Liver (tissue), 9 donors: Measurements from ENCODE around the gene RPTOR. TPM values are rescaled to one million over a fixed set of nuclear protein-coding genes. Genes with fewer than 3 reads are reported as not detected.

Source experiments
- DNase-seq: peaks from one replicate; pipeline ENCODE4 v3.0.0-alpha.2; 2017; ENCODE audit warnings: low spot score
- H3K27ac ChIP-seq, 2 donors: one replicate each; pipeline ENCODE4 v1.7.0; 2013; ENCODE audit warnings: inconsistent platforms in 2 of 2, low read length in 2 of 2, control low read depth in 1 of 2, low read depth in 1 of 2, mild to moderate bottlenecking in 1 of 2
- H3K27me3 ChIP-seq, 4 donors: one replicate each; pipeline versions ENCODE4 v1.6.1 to v1.7.0; 2013; ENCODE audit warnings: low read length in 3 of 4, inconsistent platforms in 1 of 4, mild to moderate bottlenecking in 1 of 4, moderate library complexity in 1 of 4; ENCODE audit not compliant: control insufficient read depth in 4 of 4, insufficient read depth in 4 of 4
- H3K36me3 ChIP-seq, 4 donors: one replicate each; pipeline versions ENCODE4 v1.6.1 to v1.7.0; 2013; ENCODE audit warnings: low read length in 3 of 4, mild to moderate bottlenecking in 3 of 4, low read depth in 1 of 4, moderate library complexity in 1 of 4; ENCODE audit not compliant: control insufficient read depth in 4 of 4, insufficient read depth in 3 of 4
- H3K4me1 ChIP-seq, 4 donors: one replicate each; pipeline versions ENCODE4 v1.6.1 to v1.7.0; 2013; ENCODE audit warnings: low read length in 3 of 4, mild to moderate bottlenecking in 3 of 4, moderate library complexity in 1 of 4; ENCODE audit not compliant: control insufficient read depth in 4 of 4, insufficient read depth in 4 of 4
- H3K4me3 ChIP-seq, 3 donors: one replicate each; pipeline versions ENCODE4 v1.6.1 to v1.7.0; 2013; ENCODE audit warnings: low read length in 3 of 3, control low read depth in 1 of 3, low read depth in 1 of 3, mild to moderate bottlenecking in 1 of 3
- H3K9ac ChIP-seq, 2 donors: one replicate each; pipeline ENCODE4 v1.7.0; 2013; ENCODE audit warnings: low read length in 2 of 2, mild to moderate bottlenecking in 2 of 2, moderate library complexity in 2 of 2, control low read depth in 1 of 2, low read depth in 1 of 2
- H3K9me3 ChIP-seq, 4 donors: one replicate each; pipeline versions ENCODE4 v1.6.1 to v1.7.0; 2013; ENCODE audit warnings: low read length in 3 of 4; ENCODE audit not compliant: control insufficient read depth in 4 of 4
- EGR1 ChIP-seq, 2 donors: IDR thresholded peaks; 2 replicates each; pipeline ENCODE4 v1.6.1; 2016 to 2018; ENCODE audit warnings: antibody characterized with exemption in 2 of 2, low read depth in 2 of 2
- FOXA1 ChIP-seq: IDR thresholded peaks from 2 replicates; pipeline ENCODE4 v1.6.1; 2016; ENCODE audit warnings: antibody characterized with exemption
- GABPA ChIP-seq, 2 donors: IDR thresholded peaks in 1 of 2; conservative IDR thresholded peaks in 1 of 2; 2 replicates each; pipeline ENCODE4 v1.6.1; 2016; ENCODE audit warnings: antibody characterized with exemption in 2 of 2, mild to moderate bottlenecking in 1 of 2, moderate library complexity in 1 of 2
- HNF4A ChIP-seq, 2 donors: conservative IDR thresholded peaks; 2 replicates each; pipeline ENCODE4 v1.6.1; 2016; ENCODE audit warnings: antibody characterized with exemption in 2 of 2, mild to moderate bottlenecking in 2 of 2
- JUND ChIP-seq, 2 donors: IDR thresholded peaks; 2 replicates each; pipeline ENCODE4 v1.6.1; 2016; ENCODE audit warnings: antibody characterized with exemption in 2 of 2
- RAD21 ChIP-seq, 2 donors: IDR thresholded peaks; 2 replicates each; pipeline ENCODE4 v1.6.1; 2016; ENCODE audit warnings: antibody characterized with exemption in 2 of 2, mild to moderate bottlenecking in 2 of 2
- TAF1 ChIP-seq: conservative IDR thresholded peaks from 2 replicates; pipeline ENCODE4 v1.6.1; 2016; ENCODE audit warnings: antibody characterized with exemption, mild to moderate bottlenecking
- YY1 ChIP-seq: IDR thresholded peaks from 2 replicates; pipeline ENCODE4 v1.6.1; 2016; ENCODE audit warnings: antibody characterized with exemption, mild to moderate bottlenecking
- WGBS: extraction: QIAGEN DNeasy Blood & Tissue Kit; methylation state at CpG from one replicate; pipeline ENCODE4 v1.1.7; 2013; 5-methylcytosine and 5-hydroxymethylcytosine counted together
- polyA plus RNA-seq, 2 donors: library from polyadenylated mRNA; stranded (reverse) in 1 of 2; unstranded in 1 of 2; fragments of 200-250 nt in 1 of 2; fragments of >200 nt in 1 of 2; fragmentation: Nextera tagmentation in 1 of 2; extraction: Ambion mirVana in 1 of 2; gene quantifications; one replicate each; pipeline versions ENCODE4 v1.2.1 to v1.2.3, GENCODE V29; 2013 to 2015
- total RNA-seq, 2 donors: library from RNA; depleted of rRNA; stranded (reverse); fragments of >200 nt; gene quantifications; one replicate each; pipeline ENCODE4 v1.2.3, GENCODE V29; 2014
- TF ChIP-seq, protein P1 (sequence below): IDR thresholded peaks from 2 replicates; pipeline ENCODE4 v1.6.1; 2016; ENCODE audit warnings: antibody characterized with exemption
- TF ChIP-seq, protein P2 (sequence below): IDR thresholded peaks from 2 replicates; pipeline ENCODE4 v1.6.1; 2016; ENCODE audit warnings: antibody characterized with exemption
- TF ChIP-seq, protein P3 (sequence below): fragments of 150-350 bp; IDR thresholded peaks from 2 replicates; pipeline ENCODE4 v1.5.1; 2017; ENCODE audit warnings: improper control_type of control experiment, low read depth, low read length; ENCODE audit not compliant: missing input control
- TF ChIP-seq, protein P4 (sequence below): IDR thresholded peaks from 2 replicates; pipeline ENCODE4 v1.6.1; 2016; ENCODE audit warnings: antibody characterized with exemption, mild to moderate bottlenecking
- donor health status: healthy.
- donor health status: healthy.
- donor health status: healthy.
- donor health status: healthy.
- donor health status: healthy.

The RPTOR gene
- total and polyA plus RNA-seq, 4 donors = 4.8 to 25.4 (median 11.6) TPM

DNA sequence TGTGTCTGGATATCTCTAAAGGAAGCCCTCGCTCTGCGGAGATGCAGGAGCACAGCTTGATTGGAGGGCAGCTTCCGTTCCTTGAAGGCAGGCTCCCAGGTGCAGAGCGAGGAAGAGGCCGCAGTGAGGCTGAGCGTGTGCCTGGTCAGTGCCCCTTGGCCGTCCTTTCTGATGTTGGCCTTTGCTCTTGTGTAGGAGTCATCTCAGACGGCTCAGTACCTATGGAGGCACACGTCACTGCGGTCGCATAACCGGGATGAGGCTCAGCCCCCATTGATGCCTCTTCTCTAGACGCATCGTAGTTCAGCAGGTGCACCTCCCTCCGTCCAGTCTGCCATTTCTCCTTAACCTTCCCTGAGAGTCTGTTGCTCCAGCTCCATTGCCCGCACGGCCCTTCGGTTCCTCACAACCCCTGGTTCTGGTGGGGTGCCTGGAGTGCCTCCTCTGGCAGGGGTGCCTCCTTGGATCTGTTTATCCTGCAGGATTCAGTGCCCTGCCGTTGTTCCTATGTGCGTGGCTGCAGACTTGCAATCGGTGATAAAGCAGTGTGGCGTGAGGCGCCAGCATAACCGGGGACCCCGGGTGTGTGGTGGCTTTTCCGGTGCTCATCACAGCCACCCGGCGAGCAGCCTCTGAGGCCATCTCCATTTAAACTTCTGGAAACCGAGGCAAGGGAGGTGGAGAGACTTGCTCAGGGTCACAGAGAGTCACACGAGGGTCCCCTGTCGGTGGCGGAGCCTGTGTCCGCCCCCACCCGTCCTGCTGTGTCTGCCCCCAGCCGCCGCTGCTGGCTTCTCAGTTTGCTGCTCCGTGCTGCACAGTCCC lies 258.2 kb downstream of the RPTOR start:
- 97% methylated on average over 37 of the region's 37 CpGs for WGBS

More for the DNA sequence above, 258.2 kb downstream of the RPTOR start:
- no peak overlapping the region for H3K4me3 ChIP-seq
- no peak overlapping the region for H3K27ac ChIP-seq
- no peaks in the 10 kb centered on the region for H3K4me1 ChIP-seq
- H3K27me3 ChIP-seq = no peaks in the 10 kb centered on the region
- TF ChIP-seq GABPA (IDR thresholded peaks at IDR 0.05 in 1 of 2, conservative IDR thresholded peaks at IDR 0.05 in 1 of 2) (no peak), FOXA1 (no peak), JUND (IDR thresholded peaks at IDR 0.05) (no peak), YY1 (no peak), RAD21 (IDR thresholded peaks at IDR 0.05) (no peak), TAF1 (no peak), EGR1 (IDR thresholded peaks at IDR 0.05; ENCODE audit: low read depth in 2 of 2) (no peak), HNF4A (conservative IDR thresholded peaks at IDR 0.05) (no peak)
- TF ChIP-seq, protein P1, sequence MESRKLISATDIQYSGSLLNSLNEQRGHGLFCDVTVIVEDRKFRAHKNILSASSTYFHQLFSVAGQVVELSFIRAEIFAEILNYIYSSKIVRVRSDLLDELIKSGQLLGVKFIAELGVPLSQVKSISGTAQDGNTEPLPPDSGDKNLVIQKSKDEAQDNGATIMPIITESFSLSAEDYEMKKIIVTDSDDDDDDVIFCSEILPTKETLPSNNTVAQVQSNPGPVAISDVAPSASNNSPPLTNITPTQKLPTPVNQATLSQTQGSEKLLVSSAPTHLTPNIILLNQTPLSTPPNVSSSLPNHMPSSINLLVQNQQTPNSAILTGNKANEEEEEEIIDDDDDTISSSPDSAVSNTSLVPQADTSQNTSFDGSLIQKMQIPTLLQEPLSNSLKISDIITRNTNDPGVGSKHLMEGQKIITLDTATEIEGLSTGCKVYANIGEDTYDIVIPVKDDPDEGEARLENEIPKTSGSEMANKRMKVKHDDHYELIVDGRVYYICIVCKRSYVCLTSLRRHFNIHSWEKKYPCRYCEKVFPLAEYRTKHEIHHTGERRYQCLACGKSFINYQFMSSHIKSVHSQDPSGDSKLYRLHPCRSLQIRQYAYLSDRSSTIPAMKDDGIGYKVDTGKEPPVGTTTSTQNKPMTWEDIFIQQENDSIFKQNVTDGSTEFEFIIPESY = no peak
- TF ChIP-seq, protein P2, sequence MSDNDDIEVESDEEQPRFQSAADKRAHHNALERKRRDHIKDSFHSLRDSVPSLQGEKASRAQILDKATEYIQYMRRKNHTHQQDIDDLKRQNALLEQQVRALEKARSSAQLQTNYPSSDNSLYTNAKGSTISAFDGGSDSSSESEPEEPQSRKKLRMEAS = no peak
- TF ChIP-seq, protein P3, sequence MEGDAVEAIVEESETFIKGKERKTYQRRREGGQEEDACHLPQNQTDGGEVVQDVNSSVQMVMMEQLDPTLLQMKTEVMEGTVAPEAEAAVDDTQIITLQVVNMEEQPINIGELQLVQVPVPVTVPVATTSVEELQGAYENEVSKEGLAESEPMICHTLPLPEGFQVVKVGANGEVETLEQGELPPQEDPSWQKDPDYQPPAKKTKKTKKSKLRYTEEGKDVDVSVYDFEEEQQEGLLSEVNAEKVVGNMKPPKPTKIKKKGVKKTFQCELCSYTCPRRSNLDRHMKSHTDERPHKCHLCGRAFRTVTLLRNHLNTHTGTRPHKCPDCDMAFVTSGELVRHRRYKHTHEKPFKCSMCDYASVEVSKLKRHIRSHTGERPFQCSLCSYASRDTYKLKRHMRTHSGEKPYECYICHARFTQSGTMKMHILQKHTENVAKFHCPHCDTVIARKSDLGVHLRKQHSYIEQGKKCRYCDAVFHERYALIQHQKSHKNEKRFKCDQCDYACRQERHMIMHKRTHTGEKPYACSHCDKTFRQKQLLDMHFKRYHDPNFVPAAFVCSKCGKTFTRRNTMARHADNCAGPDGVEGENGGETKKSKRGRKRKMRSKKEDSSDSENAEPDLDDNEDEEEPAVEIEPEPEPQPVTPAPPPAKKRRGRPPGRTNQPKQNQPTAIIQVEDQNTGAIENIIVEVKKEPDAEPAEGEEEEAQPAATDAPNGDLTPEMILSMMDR = no peak
- TF ChIP-seq, protein P4, sequence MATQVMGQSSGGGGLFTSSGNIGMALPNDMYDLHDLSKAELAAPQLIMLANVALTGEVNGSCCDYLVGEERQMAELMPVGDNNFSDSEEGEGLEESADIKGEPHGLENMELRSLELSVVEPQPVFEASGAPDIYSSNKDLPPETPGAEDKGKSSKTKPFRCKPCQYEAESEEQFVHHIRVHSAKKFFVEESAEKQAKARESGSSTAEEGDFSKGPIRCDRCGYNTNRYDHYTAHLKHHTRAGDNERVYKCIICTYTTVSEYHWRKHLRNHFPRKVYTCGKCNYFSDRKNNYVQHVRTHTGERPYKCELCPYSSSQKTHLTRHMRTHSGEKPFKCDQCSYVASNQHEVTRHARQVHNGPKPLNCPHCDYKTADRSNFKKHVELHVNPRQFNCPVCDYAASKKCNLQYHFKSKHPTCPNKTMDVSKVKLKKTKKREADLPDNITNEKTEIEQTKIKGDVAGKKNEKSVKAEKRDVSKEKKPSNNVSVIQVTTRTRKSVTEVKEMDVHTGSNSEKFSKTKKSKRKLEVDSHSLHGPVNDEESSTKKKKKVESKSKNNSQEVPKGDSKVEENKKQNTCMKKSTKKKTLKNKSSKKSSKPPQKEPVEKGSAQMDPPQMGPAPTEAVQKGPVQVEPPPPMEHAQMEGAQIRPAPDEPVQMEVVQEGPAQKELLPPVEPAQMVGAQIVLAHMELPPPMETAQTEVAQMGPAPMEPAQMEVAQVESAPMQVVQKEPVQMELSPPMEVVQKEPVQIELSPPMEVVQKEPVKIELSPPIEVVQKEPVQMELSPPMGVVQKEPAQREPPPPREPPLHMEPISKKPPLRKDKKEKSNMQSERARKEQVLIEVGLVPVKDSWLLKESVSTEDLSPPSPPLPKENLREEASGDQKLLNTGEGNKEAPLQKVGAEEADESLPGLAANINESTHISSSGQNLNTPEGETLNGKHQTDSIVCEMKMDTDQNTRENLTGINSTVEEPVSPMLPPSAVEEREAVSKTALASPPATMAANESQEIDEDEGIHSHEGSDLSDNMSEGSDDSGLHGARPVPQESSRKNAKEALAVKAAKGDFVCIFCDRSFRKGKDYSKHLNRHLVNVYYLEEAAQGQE = no peak
- no peak overlapping the region for H3K9ac ChIP-seq
- peaks cover 0 to 2% (median 0%) of the 10 kb centered on the region in 4 donors for H3K36me3 ChIP-seq
- peaks cover 0 to 6% (median 0%) of the 10 kb centered on the region in 4 donors for H3K9me3 ChIP-seq
- DNase-seq = no peak
